KMS-11 (cell line): Measurements from ENCODE around the gene OBSCN.

Experiments used
- H2AFZ ChIP-seq: fragments of 200-600 bp; sonication (generic); 2 replicates; pipeline ENCODE4 v1.6.1; 2016; ENCODE audit warnings: antibody characterized with exemption, mixed run types, low read depth
- H3K27ac ChIP-seq: fragments of 200-600 bp; sonication (generic); 2 replicates; pipeline ENCODE4 v1.6.1; 2016; ENCODE audit warnings: mild to moderate bottlenecking, mixed run types
- H3K27me3 ChIP-seq: fragments of 200-600 bp; sonication (generic); 2 replicates; pipeline ENCODE4 v1.6.1; 2017; ENCODE audit warnings: mild to moderate bottlenecking, low read depth, mixed run types, moderate library complexity; ENCODE audit not compliant: insufficient read depth
- H3K36me3 ChIP-seq: fragments of 200-600 bp; sonication (generic); 2 replicates; pipeline ENCODE4 v1.6.1; 2017; ENCODE audit warnings: mild to moderate bottlenecking, mixed run types; ENCODE audit not compliant: insufficient read depth
- H3K4me1 ChIP-seq: fragments of 200-600 bp; sonication (generic); 2 replicates; pipeline ENCODE4 v1.6.1; 2016; ENCODE audit warnings: mild to moderate bottlenecking, low read depth, mixed run types; ENCODE audit not compliant: poor library complexity, severe bottlenecking
- H3K4me2 ChIP-seq: fragments of 200-600 bp; sonication (generic); 2 replicates; pipeline ENCODE4 v1.7.0; 2016; ENCODE audit warnings: mild to moderate bottlenecking, mixed run types
- H3K4me3 ChIP-seq: fragments of 200-600 bp; sonication (generic); IDR thresholded peaks from 2 replicates; pipeline ENCODE4 v1.6.1; 2017; ENCODE audit warnings: low read depth, low read length, mixed read lengths; ENCODE audit not compliant: insufficient read depth
- H3K79me2 ChIP-seq: fragments of 200-600 bp; sonication (generic); 2 replicates; pipeline ENCODE4 v1.6.1; 2016; ENCODE audit warnings: low read depth, mixed run types; ENCODE audit not compliant: insufficient read depth
- H3K9ac ChIP-seq: fragments of 200-600 bp; sonication (generic); 2 replicates; pipeline ENCODE4 v1.6.1; 2016; ENCODE audit warnings: mild to moderate bottlenecking, mixed run types
- H4K20me1 ChIP-seq: fragments of 200-600 bp; sonication (generic); 2 replicates; pipeline ENCODE4 v1.6.1; 2016; ENCODE audit warnings: mild to moderate bottlenecking, mixed run types; ENCODE audit not compliant: insufficient read depth
- CTCF ChIP-seq: fragments of 200-600 bp; sonication (generic); conservative IDR thresholded peaks from 2 replicates; pipeline ENCODE4 v1.6.1; 2017; ENCODE audit warnings: low read depth, mild to moderate bottlenecking, antibody characterized with exemption, low read length, moderate library complexity, mixed read lengths

OBSCN gene

GRCh38 chr1:228207381-228207810, 448 bp upstream of the OBSCN start:
- Histone ChIP-seq H4K20me1 (no peaks in the 10 kb centered on the region), H3K27ac (no peak overlapping the region), H3K36me3 (no peaks in the 10 kb centered on the region)

GRCh38 chr1:228208831-228209551, 1.1 kb downstream of the OBSCN start:
- Histone ChIP-seq H3K79me2 (no peaks in the 10 kb centered on the region), H4K20me1 (no peaks in the 10 kb centered on the region), H3K36me3 (no peaks in the 10 kb centered on the region), H3K27ac (no peak overlapping the region), H2AFZ (no peak overlapping the region), H3K27me3 (no peaks in the 10 kb centered on the region), H3K4me2 (no peak overlapping the region), H3K4me1 (no peaks in the 10 kb centered on the region), H3K4me3 (no peak overlapping the region), H3K9ac (no peak overlapping the region)
- no peak for TF ChIP-seq CTCF

More at GRCh38 chr1:228207381-228207810, 448 bp upstream of the OBSCN start:
- H3K27me3 ChIP-seq: no peaks in the 10 kb centered on the region
- no peak for TF ChIP-seq CTCF
- H3K9ac ChIP-seq: no peak overlapping the region
- H3K4me1 ChIP-seq: no peaks in the 10 kb centered on the region
- H2AFZ ChIP-seq: no peak overlapping the region
- no peaks in the 10 kb centered on the region for H3K79me2 ChIP-seq
- no peak overlapping the region for H3K4me2 ChIP-seq
- no peak overlapping the region for H3K4me3 ChIP-seq

GRCh38 chr1:228209657-228210056, 1.8 kb downstream of the OBSCN start:
- no peaks in the 10 kb centered on the region for H3K79me2 ChIP-seq
- H3K4me2 ChIP-seq: no peak overlapping the region
- H4K20me1 ChIP-seq: no peaks in the 10 kb centered on the region
- H3K27me3 ChIP-seq: no peaks in the 10 kb centered on the region
- no peak overlapping the region for H3K27ac ChIP-seq
- no peak overlapping the region for H3K4me3 ChIP-seq
- no peak overlapping the region for H3K9ac ChIP-seq
- no peak for TF ChIP-seq CTCF
- no peaks in the 10 kb centered on the region for H3K36me3 ChIP-seq
- H2AFZ ChIP-seq: no peak overlapping the region
- H3K4me1 ChIP-seq: no peaks in the 10 kb centered on the region

DNA sequence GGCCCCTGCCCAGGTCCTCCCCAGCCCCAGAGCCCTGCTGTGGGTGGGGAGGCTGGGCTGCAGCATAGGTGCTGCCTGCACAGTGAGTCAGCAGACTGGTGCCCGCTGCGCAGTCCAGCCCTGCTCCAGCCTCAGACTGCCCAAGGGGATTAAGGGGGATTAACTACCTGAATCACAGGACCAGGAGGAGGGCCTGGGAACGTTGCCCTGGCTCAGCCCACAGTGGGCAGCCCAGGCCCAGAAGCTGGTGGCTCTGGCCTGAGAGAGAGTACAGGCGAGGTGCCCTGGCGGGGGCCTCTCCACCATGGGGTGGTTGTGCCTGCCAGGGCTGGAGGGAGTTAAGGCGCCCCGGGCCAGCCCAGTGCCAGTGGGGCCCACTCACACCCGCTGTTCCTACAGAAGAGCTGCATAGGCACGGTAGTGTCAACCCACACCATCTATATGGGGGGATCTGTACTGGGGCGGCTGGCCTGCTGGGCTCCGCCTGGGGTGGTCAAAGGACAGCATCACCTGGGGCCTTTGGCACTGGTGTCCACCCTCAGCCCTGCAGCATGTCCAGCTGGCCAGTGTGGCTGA, 2.3 kb downstream of the OBSCN start:
- no peak overlapping the region for H3K9ac ChIP-seq
- no peak overlapping the region for H2AFZ ChIP-seq
- no peaks in the 10 kb centered on the region for H3K27me3 ChIP-seq
- H3K79me2 ChIP-seq: no peaks in the 10 kb centered on the region
- H4K20me1 ChIP-seq: no peaks in the 10 kb centered on the region
- no peaks in the 10 kb centered on the region for H3K4me1 ChIP-seq
- H3K36me3 ChIP-seq: no peaks in the 10 kb centered on the region
- no peak overlapping the region for H3K4me2 ChIP-seq
- no peak for TF ChIP-seq CTCF
- H3K4me3 ChIP-seq: no peak overlapping the region
- H3K27ac ChIP-seq: no peak overlapping the region
